GM08714 (cell line): ENCODE measurements around the gene LRIT2.
"Not testable (repeated sequence)": the region's sequence is repeated elsewhere in the genome, so short reads cannot be mapped to it uniquely, and the experiment has no call there.

Source experiments
- H3K4me3 ChIP-seq: fragments of 200-500 bp; sonication (Bioruptor generic); 2 replicates; pipeline ENCODE4 v1.5.1; 2014; ENCODE audit warnings: mild to moderate bottlenecking, low read length, inconsistent platforms
- ZNF274 ChIP-seq: IDR thresholded peaks from 2 replicates; pipeline ENCODE4 v1.6.1; 2012; ENCODE audit warnings: mild to moderate bottlenecking, low read depth, low read length

The LRIT2 gene

DNA sequence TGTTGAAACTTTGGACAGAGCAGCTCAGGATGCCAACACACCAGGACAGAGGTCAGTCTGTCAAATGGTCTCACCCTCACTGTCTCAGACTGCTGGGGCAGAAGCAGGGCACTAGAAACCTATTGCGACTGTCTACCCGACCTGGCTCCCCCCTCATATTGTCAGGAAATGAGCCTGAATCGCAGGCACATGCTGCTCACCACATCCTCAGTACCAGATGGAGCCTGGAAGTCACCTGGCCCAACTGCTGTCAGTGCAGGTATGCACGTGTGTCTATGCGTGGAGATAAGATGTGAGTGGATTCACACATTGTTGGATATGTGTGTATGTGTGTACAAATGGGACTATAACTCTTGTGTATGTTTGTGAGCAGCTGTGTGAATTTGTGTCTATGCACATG lies 34.2 kb downstream of the LRIT2 start:
- H3K4me3 ChIP-seq: no peak overlapping the region
- no peak for TF ChIP-seq ZNF274

DNA sequence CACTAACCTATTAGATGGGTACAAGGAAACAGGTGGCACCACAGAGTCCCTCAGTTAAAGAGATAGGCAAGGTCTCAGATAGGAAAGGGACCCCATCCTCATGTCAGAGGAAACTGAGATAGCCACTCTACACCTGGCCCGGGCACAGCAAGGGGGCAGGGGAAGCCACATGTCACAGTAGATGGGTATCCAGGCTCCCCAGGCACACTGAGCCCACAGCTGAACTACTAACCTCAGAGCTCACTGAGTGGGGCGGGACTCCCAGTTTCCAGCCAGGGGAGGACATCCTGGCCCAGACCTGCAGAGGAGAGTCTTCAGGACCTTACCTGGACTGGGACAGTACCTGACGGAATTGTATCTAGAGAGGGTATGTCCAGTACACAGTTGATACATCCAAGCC lies 34.7 kb downstream of the LRIT2 start:
- H3K4me3 ChIP-seq: no peak overlapping the region
- TF ChIP-seq ZNF274: no peak

DNA sequence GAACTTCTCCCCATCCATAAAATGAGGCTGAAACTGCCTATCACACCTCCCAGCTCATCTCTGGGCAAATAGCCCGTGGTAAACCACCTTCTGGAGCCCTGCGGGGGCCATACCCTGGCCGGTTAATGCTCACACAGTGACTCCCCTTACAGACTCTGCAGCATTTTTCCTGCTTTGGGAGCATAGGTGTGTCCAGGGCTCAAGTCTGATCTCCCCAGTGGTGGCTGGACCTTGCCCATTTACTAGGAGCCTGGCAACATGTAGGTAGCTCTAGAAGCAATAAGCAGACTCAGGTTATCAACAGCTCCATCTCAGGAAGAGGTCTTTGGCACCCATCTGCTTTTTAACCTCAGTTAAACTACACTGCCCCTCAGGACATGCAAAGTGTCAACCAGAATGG lies 36.5 kb downstream of the LRIT2 start:
- TF ChIP-seq ZNF274: no peak

GRCh38 chr10:84185526-84186175 lies 39.7 kb downstream of the LRIT2 start:
- no peak for TF ChIP-seq ZNF274
- no peak overlapping the region for H3K4me3 ChIP-seq

More for the DNA sequence above, 36.5 kb downstream of the LRIT2 start:
- no peak overlapping the region for H3K4me3 ChIP-seq

DNA sequence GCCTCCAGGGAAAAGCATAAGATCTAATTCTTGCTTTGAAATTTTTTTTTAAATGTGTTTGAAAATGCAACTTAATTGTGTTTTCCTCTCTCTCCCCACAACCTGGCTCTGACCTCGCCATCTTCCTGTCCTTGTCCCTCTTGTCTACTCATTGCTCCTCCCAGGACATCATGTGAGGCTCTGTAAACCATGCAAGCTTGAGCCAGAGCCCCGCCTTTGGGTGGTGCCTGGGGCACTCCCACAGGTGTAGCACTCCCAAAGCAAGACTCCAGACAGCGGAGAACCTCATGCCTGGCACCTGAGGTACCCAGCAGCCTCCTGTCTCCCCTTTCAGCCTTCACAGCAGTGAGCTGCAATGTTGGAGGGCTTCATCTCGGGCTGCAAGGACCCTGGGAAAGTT lies 40.8 kb downstream of the LRIT2 start:
- H3K4me3 ChIP-seq: no peak overlapping the region
- TF ChIP-seq ZNF274: no peak

GRCh38 chr10:84181631-84182030 lies 43.7 kb downstream of the LRIT2 start:
- TF ChIP-seq ZNF274: no peak
- no peak overlapping the region for H3K4me3 ChIP-seq

DNA sequence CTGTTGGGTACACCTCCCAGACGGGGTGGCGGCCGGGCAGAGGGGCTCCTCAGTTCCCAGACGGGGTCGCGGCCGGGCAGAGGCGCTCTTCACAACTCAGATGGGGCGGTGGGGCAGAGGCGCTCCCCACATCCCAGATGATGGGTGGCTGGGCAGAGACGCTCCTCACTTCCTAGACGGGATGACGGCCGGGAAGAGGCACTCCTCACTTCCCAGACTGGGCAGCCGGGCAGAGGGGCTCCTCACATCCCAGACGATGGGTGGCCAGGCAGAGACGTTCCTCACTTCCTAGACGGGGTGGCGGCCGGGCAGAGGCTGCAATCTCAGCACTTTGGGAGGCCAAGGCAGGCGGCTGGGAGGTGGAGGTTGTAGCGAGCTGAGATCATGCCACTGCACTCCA lies 45.0 kb downstream of the LRIT2 start:
- H3K4me3 ChIP-seq: not testable (repeated sequence)

- no peak for TF ChIP-seq ZNF274
- H3K4me3 ChIP-seq: no peak overlapping the region
Measured at GRCh38 chr10:84179059-84179710, 46.2 kb downstream of the LRIT2 start.

DNA sequence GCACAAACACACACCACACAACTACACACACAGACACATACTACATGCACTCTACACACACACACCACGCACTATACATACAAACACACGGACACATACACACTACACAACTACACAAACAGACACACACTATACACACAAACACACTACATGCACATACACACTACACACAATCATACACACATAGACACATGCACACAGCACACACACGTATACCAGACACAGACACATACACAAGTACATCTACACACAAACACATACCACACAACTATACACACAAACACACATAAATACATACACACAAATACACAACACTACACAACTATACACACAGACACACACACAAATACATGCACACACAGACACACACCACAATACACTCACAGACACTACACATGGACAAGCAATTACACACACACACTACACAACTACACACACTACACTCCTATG lies 47.2 kb downstream of the LRIT2 start:
- no peak for TF ChIP-seq ZNF274
- no peak overlapping the region for H3K4me3 ChIP-seq

DNA sequence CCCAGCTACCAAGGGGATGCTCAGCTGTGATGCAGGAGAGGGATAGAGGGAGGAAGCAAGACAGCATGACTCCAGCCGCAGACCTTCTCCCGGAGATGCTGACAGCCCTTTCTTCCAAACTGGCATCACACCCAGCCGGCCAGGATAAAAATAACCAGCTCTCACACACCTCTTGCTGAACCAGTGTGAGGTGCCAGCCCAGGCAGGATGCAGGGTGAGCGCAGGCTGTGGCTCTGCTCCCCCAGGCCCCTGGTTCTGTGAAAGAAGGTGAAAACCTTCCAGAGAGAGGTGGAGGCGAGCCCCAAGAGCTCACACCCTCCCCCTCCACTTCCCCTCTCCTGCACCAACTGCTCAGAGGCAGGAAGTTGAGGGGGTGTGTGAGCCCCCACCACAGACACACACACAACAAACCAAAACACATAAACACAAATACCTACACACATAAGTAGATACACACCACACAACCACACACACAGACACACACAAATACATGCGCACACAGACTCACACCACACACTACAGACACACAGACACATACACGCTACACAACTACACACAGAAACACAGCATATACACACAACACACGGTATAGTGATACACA lies 47.7 kb downstream of the LRIT2 start:
- TF ChIP-seq ZNF274: no peak

DNA sequence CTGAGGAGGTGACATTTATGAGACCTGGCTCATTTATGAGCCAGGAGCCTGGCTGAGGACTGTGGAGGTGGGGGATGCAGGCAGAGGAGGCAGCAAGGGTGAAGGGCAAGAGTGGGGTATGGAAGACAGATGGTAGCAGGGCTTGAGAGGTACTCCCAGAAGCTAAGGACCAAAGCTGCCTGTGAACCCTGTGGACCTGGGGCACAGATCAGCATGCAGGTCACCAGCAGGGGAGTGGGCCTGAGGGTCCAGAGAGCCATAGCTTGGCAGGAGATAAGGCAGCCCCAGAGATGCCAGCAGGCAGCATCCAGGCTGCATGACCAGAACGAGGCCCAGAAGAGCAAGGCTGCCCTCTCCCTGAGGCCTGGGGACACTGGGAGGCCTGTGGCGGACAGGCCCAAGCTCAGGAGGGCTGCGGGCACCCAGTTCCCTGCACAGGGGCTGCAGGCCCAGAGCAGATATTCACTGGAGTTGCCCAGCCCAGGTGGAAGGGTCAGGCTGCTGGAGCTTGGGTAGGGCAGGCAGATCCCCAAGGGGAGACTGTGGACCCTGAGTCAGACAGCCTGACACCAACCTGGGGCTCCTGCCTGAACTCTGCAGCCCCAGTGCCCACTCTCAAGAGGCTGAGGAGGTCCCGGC lies 48.4 kb downstream of the LRIT2 start:
- TF ChIP-seq ZNF274: no peak
- H3K4me3 ChIP-seq: no peak overlapping the region

More for the DNA sequence above, 47.7 kb downstream of the LRIT2 start:
- no peak overlapping the region for H3K4me3 ChIP-seq

- no peak overlapping the region for H3K4me3 ChIP-seq
- TF ChIP-seq ZNF274: no peak
Measured at GRCh38 chr10:84176351-84176750, 49.0 kb downstream of the LRIT2 start.

GRCh38 chr10:84175436-84175835 lies 49.9 kb downstream of the LRIT2 start:
- no peak for TF ChIP-seq ZNF274

GRCh38 chr10:84173501-84173929 lies 51.8 kb downstream of the LRIT2 start, which contains the start of gene GPR15LG:
Gene GPR15LG (plus strand): TSS chr10:84173801. CDS start chr10:84173852, 51 bp downstream.
- peak within 1 kb of the TSS; percentile 29; the same call in 1 of the 2 replicates for H3K4me3 ChIP-seq
- TF ChIP-seq ZNF274: no peak

More at GRCh38 chr10:84175436-84175835, 49.9 kb downstream of the LRIT2 start:
- no peak overlapping the region for H3K4me3 ChIP-seq
